IMR-90 (cell line): ENCODE measurements around the gene PON2. TPM values are rescaled to one million over a fixed set of nuclear protein-coding genes. Genes with fewer than 3 reads are reported as not detected.

Experiments used
- ATAC-seq: fragments of 200-7000 bp; cut with Tn5 transposase; 2 replicates; pipeline ENCODE4 v1.9.1; 2020; ENCODE audit warnings: low read depth, mild to moderate bottlenecking, moderate library complexity
- BruUV-seq: library from RNA; stranded (reverse); fragments of 400-500 nt; replicated peaks from 2 replicates; lab custom pipeline; 2021; lab: Mats Ljungman, UMichigan
- CTCF ChIA-PET: fragments of 300-600 bp; formaldehyde crosslinking; extraction: SDS; loops from one replicate; lab custom pipeline; 2021; ENCODE audit warnings: antibody characterized with exemption; lab: Yijun Ruan, JAX
- POLR2A ChIA-PET: fragments of 300-600 bp; sonication (Branson Sonifier 250); formaldehyde crosslinking; loops from one replicate; lab custom pipeline; 2022; ENCODE audit warnings: antibody characterized with exemption; ENCODE audit not compliant: unreplicated experiment; lab: Charles Lee
- DNase-seq: peaks from one replicate; pipeline ENCODE4 v3.0.0; 2013
- H2AFZ ChIP-seq: replicated peaks from 2 replicates; pipeline ENCODE3; 2013; ENCODE audit warnings: low read length, mild to moderate bottlenecking; ENCODE audit not compliant: poor library complexity
- H2AK5ac ChIP-seq: 2 replicates; pipeline ENCODE4 v1.6.1; 2013; ENCODE audit warnings: low read depth, low read length, inconsistent platforms
- H2AK9ac ChIP-seq: replicated peaks from 2 replicates; pipeline ENCODE3; 2013; ENCODE audit warnings: mild to moderate bottlenecking, low read depth, low read length, moderate library complexity; ENCODE audit not compliant: poor library complexity
- H2BK120ac ChIP-seq: 2 replicates; pipeline ENCODE4 v1.6.1; 2013; ENCODE audit warnings: low read depth, low read length, inconsistent platforms
- H2BK15ac ChIP-seq: 3 replicates; pipeline ENCODE4 v1.6.1; 2013; ENCODE audit warnings: low read depth, low read length, inconsistent platforms
- H2BK20ac ChIP-seq: 2 replicates; pipeline ENCODE4 v1.6.1; 2013; ENCODE audit warnings: low read depth, mild to moderate bottlenecking, inconsistent platforms, low read length, moderate library complexity
- H2BK5ac ChIP-seq: 2 replicates; pipeline ENCODE4 v1.6.1; 2013; ENCODE audit warnings: mild to moderate bottlenecking, low read depth, low read length, inconsistent platforms; ENCODE audit not compliant: poor library complexity, severe bottlenecking
- H3K14ac ChIP-seq: replicated peaks from 2 replicates; pipeline ENCODE4 v1.6.1; 2013; ENCODE audit warnings: low read depth, low read length, inconsistent platforms
- H3K18ac ChIP-seq: 2 replicates; pipeline ENCODE4 v1.6.1; 2013; ENCODE audit warnings: low read depth, low read length, control low read depth
- H3K23ac ChIP-seq: 2 replicates; pipeline ENCODE4 v1.6.1; 2013; ENCODE audit warnings: low read depth, low read length, inconsistent platforms
- H3K27ac ChIP-seq: 2 replicates; pipeline ENCODE4 v1.5.1; 2013; ENCODE audit warnings: mild to moderate bottlenecking, control low read depth, low read length; ENCODE audit not compliant: insufficient read depth
- H3K27me3 ChIP-seq: 2 replicates; pipeline ENCODE4 v1.6.1; 2013; ENCODE audit warnings: low read length; ENCODE audit not compliant: control insufficient read depth, insufficient read depth
- H3K36me3 ChIP-seq: 2 replicates; pipeline ENCODE4 v1.6.1; 2013; ENCODE audit warnings: low read length, mixed read lengths; ENCODE audit not compliant: control insufficient read depth, insufficient read depth
- H3K4ac ChIP-seq: 2 replicates; pipeline ENCODE4 v1.6.1; 2013; ENCODE audit warnings: low read depth, low read length, inconsistent platforms
- H3K4me1 ChIP-seq: 2 replicates; pipeline ENCODE4 v1.6.1; 2013; ENCODE audit warnings: low read length, mixed read lengths; ENCODE audit not compliant: control insufficient read depth, insufficient read depth
- H3K4me2 ChIP-seq: 2 replicates; pipeline ENCODE4 v1.6.1; 2013; ENCODE audit warnings: low read depth, mild to moderate bottlenecking, control low read depth, low read length, moderate library complexity
- H3K4me3 ChIP-seq: 2 replicates; pipeline ENCODE4 v1.5.1; 2013; ENCODE audit warnings: low read depth, mild to moderate bottlenecking, control low read depth, low read length, moderate library complexity; ENCODE audit not compliant: insufficient read depth
- H3K56ac ChIP-seq: 2 replicates; pipeline ENCODE4 v1.6.1; 2013; ENCODE audit warnings: low read length, inconsistent platforms; ENCODE audit not compliant: insufficient read depth; ENCODE audit errors: extremely low read depth
- H3K79me1 ChIP-seq, 2 experiments: 2 replicates each; pipeline ENCODE4 v1.6.1; 2013; ENCODE audit warnings: low read length in 2 of 2, inconsistent platforms in 1 of 2, low read depth in 1 of 2
- H3K9ac ChIP-seq: 2 replicates; pipeline ENCODE4 v1.6.1; 2013; ENCODE audit warnings: low read depth, low read length, control low read depth
- H3K9me1 ChIP-seq: 2 replicates; pipeline ENCODE4 v1.6.1; 2013; ENCODE audit warnings: low read length, inconsistent platforms; ENCODE audit not compliant: insufficient read depth
- H3K9me3 ChIP-seq: 2 replicates; pipeline ENCODE4 v1.6.1; 2013; ENCODE audit warnings: low read length; ENCODE audit not compliant: control insufficient read depth, insufficient read depth
- H4K20me1 ChIP-seq: 2 replicates; pipeline ENCODE4 v1.6.1; 2013; ENCODE audit warnings: low read length, inconsistent platforms; ENCODE audit not compliant: insufficient read depth
- H4K5ac ChIP-seq: 2 replicates; pipeline ENCODE4 v1.6.1; 2013; ENCODE audit warnings: mild to moderate bottlenecking, low read depth, low read length, control low read depth
- H4K8ac ChIP-seq, 2 experiments: 2 replicates each; pipeline ENCODE4 v1.6.1; 2013; ENCODE audit warnings: low read depth in 2 of 2, low read length in 2 of 2, control low read depth in 1 of 2, inconsistent platforms in 1 of 2
- H4K91ac ChIP-seq: 2 replicates; pipeline ENCODE4 v1.6.1; 2013; ENCODE audit warnings: low read depth, low read length, inconsistent platforms; ENCODE audit not compliant: insufficient read depth
- BHLHE40 ChIP-seq: fragments of 150-350 bp; IDR thresholded peaks from 2 replicates; pipeline ENCODE4 v1.6.1; 2016; ENCODE audit warnings: mild to moderate bottlenecking, low read depth, low read length
- CEBPB ChIP-seq: IDR thresholded peaks from 2 replicates; pipeline ENCODE4 v1.6.1; 2012; ENCODE audit warnings: low read depth, low read length, improper control_type of control experiment
- CHD1 ChIP-seq: IDR thresholded peaks from 2 replicates; pipeline ENCODE4 v1.6.1; 2012; ENCODE audit warnings: low read depth, low read length, improper control_type of control experiment
- CTCF ChIP-seq: conservative IDR thresholded peaks from 2 replicates; pipeline ENCODE4 v1.5.1; 2012; ENCODE audit warnings: mild to moderate bottlenecking, low read depth, low read length, improper control_type of control experiment
- ELK1 ChIP-seq: fragments of 150-350 bp; IDR thresholded peaks from 2 replicates; pipeline ENCODE4 v1.6.1; 2016; ENCODE audit warnings: low read depth, mild to moderate bottlenecking, low read length, moderate library complexity, borderline replicate concordance
- FOS ChIP-seq: fragments of 150-350 bp; IDR thresholded peaks from 2 replicates; pipeline ENCODE4 v1.6.1; 2016; ENCODE audit warnings: low read depth, low read length
- MAFK ChIP-seq: IDR thresholded peaks from 2 replicates; pipeline ENCODE4 v1.6.1; 2012; ENCODE audit warnings: low read depth, low read length, improper control_type of control experiment
- MAZ ChIP-seq: IDR thresholded peaks from 2 replicates; pipeline ENCODE4 v1.6.1; 2012; ENCODE audit warnings: low read depth, mild to moderate bottlenecking, low read length, improper control_type of control experiment, moderate library complexity, borderline replicate concordance
- MXI1 ChIP-seq: IDR thresholded peaks from 2 replicates; pipeline ENCODE4 v1.6.1; 2012; ENCODE audit warnings: low read depth, mild to moderate bottlenecking, low read length, moderate library complexity, borderline replicate concordance
- NFE2L2 ChIP-seq: fragments of 150-350 bp; IDR thresholded peaks from 2 replicates; pipeline ENCODE4 v1.6.1; 2016; ENCODE audit warnings: low read depth, mild to moderate bottlenecking, low read length
- POLR2A ChIP-seq: IDR thresholded peaks from 2 replicates; pipeline ENCODE4 v1.6.1; 2012; ENCODE audit warnings: mild to moderate bottlenecking, low read depth, low read length
- RAD21 ChIP-seq: IDR thresholded peaks from 2 replicates; pipeline ENCODE4 v1.6.1; 2012; ENCODE audit warnings: low read length, improper control_type of control experiment
- RCOR1 ChIP-seq: IDR thresholded peaks from 2 replicates; pipeline ENCODE4 v1.6.1; 2012; ENCODE audit warnings: mild to moderate bottlenecking, low read length, improper control_type of control experiment; ENCODE audit not compliant: insufficient replicate concordance
- RFX5 ChIP-seq: IDR thresholded peaks from 2 replicates; pipeline ENCODE4 v1.8.0; 2012; ENCODE audit warnings: low read depth, mild to moderate bottlenecking, low read length, moderate library complexity
- SMC3 ChIP-seq: fragments of 150-350 bp; IDR thresholded peaks from 2 replicates; pipeline ENCODE4 v1.6.1; 2016; ENCODE audit warnings: low read depth, mild to moderate bottlenecking, antibody characterized with exemption, low read length, moderate library complexity
- USF2 ChIP-seq: fragments of 150-350 bp; IDR thresholded peaks from 2 replicates; pipeline ENCODE4 v1.6.1; 2017; ENCODE audit warnings: mild to moderate bottlenecking, antibody characterized with exemption, low read length, low read depth
- WGBS, 2 experiments: methylation state at CpG; one replicate each; pipeline versions ENCODE4 v1.1.5 to v1.1.7; 2013; ENCODE audit warnings: missing lambda C conversion rate in 2 of 2; ENCODE audit not compliant: insufficient read length in 1 of 2; ENCODE audit errors: extremely low coverage in 2 of 2; 5-methylcytosine and 5-hydroxymethylcytosine counted together
- dilution Hi-C: fragments of 300-500 bp; cut with HindIII; formaldehyde crosslinking; loops from one replicate; pipeline ENCODE4 v1.14.3; 2018; ENCODE audit warnings: low sequenced_read_pairs; ENCODE audit not compliant: unreplicated experiment
- in situ Hi-C: fragments of 300-500 bp; cut with MboI; formaldehyde crosslinking; loops from 3 replicates; pipeline ENCODE4 v1.14.3; 2019; ENCODE audit warnings: low sequenced_read_pairs, inconsistent platforms, mixed read lengths
- intact Hi-C: fragments of 100-400 bp; cut with micrococcal nuclease; formaldehyde crosslinking; loops from 2 replicates; pipeline ENCODE4 v1.10.0; 2022
- polyA plus RNA-seq, 3 experiments: library from polyadenylated mRNA; depleted of rRNA; stranded (reverse); fragments of >200 nt; gene quantifications; 2 replicates each; pipeline ENCODE4 v1.2.3, GENCODE V29; 2012; ENCODE audit warnings: low replicate concordance in 1 of 3
- total RNA-seq: library from RNA; depleted of rRNA; stranded (reverse); fragments of >200 nt; gene quantifications from 2 replicates; pipeline ENCODE4 v1.2.3, GENCODE V29; 2012

Gene PON2
- total and polyA plus RNA-seq, 2 of the 4 experiments (the other 2 are of a cell fraction) = 36.2 to 65.7 TPM

GRCh38 chr7:95373323-95373722, 61.5 kb downstream of the PON2 start:
- no peaks in the 10 kb centered on the region for H3K79me1 ChIP-seq
- no peak overlapping the region for H3K23ac ChIP-seq
- BruUV-seq = no TSS peak
- intact Hi-C loops = no loop called here
- H3K14ac ChIP-seq = no peak overlapping the region
- dilution Hi-C loops = no loop called here
- H4K20me1 ChIP-seq = no peaks in the 10 kb centered on the region
- no peak overlapping the region for H2AFZ ChIP-seq
- no peak overlapping the region for H4K8ac ChIP-seq
- in situ Hi-C loops = no loop called here
- H3K9me3 ChIP-seq = no peaks in the 10 kb centered on the region
- no peak overlapping the region for H2BK5ac ChIP-seq
- ATAC-seq = no peak
- H3K27me3 ChIP-seq = no peaks in the 10 kb centered on the region
- H3K4me2 ChIP-seq = no peak overlapping the region
- DNase-seq = no peak
- no peak overlapping the region for H2AK9ac ChIP-seq
- no peak overlapping the region for H2BK15ac ChIP-seq
- no peaks in the 10 kb centered on the region for H3K4me1 ChIP-seq
- no peak overlapping the region for H3K4me3 ChIP-seq
- H3K4ac ChIP-seq = no peak overlapping the region
- H2BK120ac ChIP-seq = no peak overlapping the region
- H2AK5ac ChIP-seq = no peak overlapping the region
- no peak overlapping the region for H4K91ac ChIP-seq
- no peak overlapping the region for H3K27ac ChIP-seq
- no peaks in the 10 kb centered on the region for H3K9me1 ChIP-seq
- CTCF ChIA-PET = interaction anchor here (0.6 kb wide), 1 partner anchor 11 kb away, joined by 3 read pairs; no protein-coding TSS in a partner anchor
- H4K5ac ChIP-seq = no peak overlapping the region
- TF ChIP-seq MAZ (no peak), POLR2A (no peak), RCOR1 (no peak), ELK1 (no peak), MXI1 (no peak), MAFK (no peak), RAD21 (no peak), CTCF (no peak), CEBPB (no peak), RFX5 (no peak), BHLHE40 (no peak), CHD1 (no peak), SMC3 (no peak), USF2 (no peak), NFE2L2 (no peak), FOS (no peak)
- no peak overlapping the region for H3K56ac ChIP-seq
- no peak overlapping the region for H2BK20ac ChIP-seq
- POLR2A ChIA-PET = no interaction called here
- no peaks in the 10 kb centered on the region for H3K36me3 ChIP-seq
- H3K18ac ChIP-seq = no peak overlapping the region
- H3K9ac ChIP-seq = no peak overlapping the region
- 80% methylated on average over 1 of the region's 4 CpGs; no CpG with 5 or more reads in 1 of the 2 experiments for WGBS, 2 experiments
